NCI-H526 treated with DMSO at 0.1 percent for 48 hours (cell line): ENCODE data around the gene SLC25A11.

Experiments used
- DNase-seq: peaks from one replicate; lab custom pipeline; 2025; lab: John Stamatoyannopoulos, UW

Gene SLC25A11, protein sequence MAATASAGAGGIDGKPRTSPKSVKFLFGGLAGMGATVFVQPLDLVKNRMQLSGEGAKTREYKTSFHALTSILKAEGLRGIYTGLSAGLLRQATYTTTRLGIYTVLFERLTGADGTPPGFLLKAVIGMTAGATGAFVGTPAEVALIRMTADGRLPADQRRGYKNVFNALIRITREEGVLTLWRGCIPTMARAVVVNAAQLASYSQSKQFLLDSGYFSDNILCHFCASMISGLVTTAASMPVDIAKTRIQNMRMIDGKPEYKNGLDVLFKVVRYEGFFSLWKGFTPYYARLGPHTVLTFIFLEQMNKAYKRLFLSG

GRCh38 chr17:4939796-4940554 is at the start of gene SLC25A11, which contains the start of gene RNF167:
Gene SLC25A11, minus strand, starts transcription at chr17:4940046. Its CDS starts 136 bp downstream, at chr17:4939910.
Gene RNF167, plus strand, starts transcription at chr17:4940268. Its CDS starts 642 bp downstream, at chr17:4940910.
- DNase-seq: peak; percentile 96

GRCh38 chr17:4987767-4988567 is 48.1 kb upstream of the SLC25A11 start:
- DNase-seq: no peak

DNA sequence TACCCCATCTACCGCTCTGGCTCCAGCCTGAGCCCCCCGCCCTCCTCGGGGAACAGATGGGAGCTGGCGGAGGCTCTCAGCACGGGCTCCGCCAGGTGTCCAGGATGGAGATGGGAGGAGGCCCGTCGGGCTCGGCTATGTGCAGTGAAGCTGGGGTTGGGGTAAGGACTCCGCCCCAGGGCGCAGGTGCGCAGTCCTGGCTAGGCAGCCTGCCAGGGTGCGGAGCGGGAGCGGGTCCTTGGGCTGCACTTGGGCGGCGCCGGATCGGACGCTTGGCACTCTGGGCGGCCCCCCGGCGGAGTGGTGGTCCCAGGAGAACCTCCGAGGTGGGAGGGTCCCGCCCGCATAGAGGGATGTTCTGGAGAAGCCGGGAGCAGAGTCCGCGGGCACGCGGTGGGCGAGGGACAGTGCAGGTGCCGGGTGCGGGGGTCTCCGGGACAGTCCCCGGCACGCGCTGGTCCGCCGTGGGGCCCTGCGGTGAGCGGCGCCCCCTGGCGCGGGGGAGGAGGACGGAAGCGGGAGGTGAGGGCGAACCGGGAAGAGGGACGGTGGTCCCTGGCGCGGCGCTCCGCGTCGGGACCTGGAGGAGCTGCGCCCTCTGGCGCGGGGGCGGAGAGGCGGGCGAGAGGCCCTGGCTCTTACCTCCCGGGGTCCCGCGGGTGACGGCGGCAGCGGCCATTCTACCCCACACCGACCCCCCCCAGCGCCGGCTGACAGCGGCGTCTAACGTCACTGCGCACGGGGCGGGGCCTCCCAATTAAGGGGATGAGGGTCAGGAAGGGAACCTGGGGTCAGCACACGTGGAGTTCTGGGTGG is 47.3 kb upstream of the SLC25A11 start, which contains the start of gene CAMTA2:
CAMTA2 (minus strand) TSS at position 725 of the 816 bp plus-strand sequence. CDS start 1,453 bp downstream, outside the sequence.
- DNase-seq: peak; percentile 60

- no peak for DNase-seq
Measured at GRCh38 chr17:4986403-4986802, 46.6 kb upstream of the SLC25A11 start.

DNA sequence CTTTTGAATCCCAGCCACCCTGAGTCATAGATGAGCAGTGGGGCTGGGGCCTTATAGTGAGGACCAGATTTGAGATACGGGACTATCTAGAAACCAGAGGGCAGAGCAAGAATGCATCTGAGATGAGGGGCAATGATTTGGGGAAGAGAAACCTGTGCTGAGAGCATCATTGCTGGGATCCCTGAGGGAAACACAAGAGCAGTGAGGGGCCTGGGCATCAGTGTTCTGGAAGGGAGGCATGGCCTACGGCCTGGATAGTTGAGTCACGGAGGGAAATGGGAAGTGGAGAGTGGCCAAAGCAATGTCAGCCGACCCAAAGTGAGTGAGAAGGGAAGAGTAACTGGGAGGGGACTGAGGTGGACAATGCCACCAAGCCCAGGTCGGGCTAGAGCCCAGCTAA is 42.5 kb upstream of the SLC25A11 start:
- no peak for DNase-seq

DNA sequence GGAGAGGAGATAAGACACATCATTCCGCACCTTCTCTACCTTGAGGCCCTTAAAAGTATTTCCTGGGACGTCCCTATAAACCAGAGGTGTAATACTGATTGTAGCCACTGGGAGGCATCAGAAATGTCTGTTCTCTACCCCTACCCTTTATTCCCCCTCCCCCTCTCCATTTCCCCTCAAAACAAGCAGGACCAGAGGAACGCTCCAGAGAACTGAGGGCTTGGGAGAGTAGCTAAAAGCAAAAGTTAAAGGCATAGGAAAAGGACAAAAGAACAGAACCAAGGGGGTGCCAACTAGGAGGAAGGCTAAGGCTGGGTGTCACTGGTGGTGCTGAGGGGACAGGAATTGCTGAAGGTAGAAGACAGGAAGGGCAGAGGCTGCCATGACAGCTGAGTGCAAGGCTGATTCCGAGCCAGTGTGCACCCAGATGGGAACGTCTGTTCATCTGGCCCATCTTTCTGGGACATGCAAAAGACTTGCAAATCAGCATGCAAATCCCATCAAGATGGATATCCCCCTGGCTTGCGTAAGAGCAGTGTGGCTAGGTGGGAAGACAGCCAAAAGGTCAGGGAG is 40.9 kb upstream of the SLC25A11 start:
- peak; percentile 87 for DNase-seq

DNA sequence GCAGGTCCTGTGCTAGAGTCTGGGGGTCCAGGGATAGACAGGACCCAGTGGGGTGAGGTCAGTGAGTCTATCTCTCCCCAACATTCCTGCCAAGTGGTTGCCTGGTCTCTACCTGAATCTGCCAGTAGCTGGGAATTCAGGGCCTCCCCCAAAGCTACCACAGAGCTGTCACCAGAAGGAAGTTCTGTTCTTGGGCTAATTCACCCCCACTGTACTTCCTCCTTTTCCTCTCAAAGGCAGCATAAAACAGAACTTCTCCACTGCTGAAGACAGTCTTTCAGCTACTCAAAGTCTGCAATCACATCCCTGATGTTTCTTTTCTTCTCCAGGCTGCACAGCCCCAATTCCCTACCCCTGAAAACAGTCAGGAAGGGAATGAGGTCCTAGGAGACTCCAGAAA is 38.9 kb upstream of the SLC25A11 start:
- no peak for DNase-seq

DNA sequence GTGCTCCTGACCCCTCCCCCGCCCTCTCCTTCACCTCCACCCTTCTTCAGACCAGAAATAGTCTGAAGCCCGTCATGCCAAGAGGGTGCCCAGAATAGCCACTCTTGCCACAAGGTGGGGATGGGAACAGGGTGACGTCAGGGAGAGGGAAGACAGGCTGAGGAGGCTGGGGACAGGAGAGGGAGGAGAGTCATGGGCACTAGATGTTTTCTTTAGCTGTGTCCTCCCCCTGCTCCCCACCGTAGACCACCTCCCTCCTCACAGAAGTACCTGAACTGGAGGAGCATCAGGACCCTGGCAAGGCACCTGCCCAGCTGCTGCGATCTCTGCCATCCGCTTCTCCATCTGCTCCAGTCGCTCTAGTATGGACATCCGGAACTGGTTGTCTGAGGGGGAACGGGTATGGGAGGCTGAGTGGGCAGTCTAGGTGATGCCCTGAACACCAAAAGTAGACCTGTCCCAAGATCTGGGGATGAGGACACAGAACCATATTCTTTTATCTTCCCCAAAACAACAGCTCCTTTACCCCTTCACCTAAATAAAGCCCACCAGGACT is 34.3 kb upstream of the SLC25A11 start:
- no peak for DNase-seq

GRCh38 chr17:4973256-4974114 is 33.6 kb upstream of the SLC25A11 start:
- DNase-seq: no peak

DNA sequence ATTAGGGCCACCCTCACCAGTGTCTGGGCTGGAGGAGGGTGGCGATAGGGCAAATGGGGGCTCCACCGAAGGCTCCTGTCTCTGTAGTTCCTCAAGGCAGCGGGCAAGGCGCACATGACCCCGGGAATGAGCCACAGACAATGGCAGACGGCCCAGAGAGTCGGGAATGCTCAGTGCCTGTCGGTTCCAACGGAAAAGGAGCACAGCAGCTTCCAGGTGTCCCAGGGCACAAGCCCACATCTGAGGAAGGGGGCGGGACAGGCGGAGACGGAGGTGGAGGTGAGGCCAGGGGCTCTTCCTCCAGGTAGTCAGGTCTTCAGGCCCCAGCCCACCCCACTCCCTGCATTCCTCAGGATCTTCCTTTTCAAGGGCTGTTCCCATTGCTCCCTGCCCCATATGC is 32.9 kb upstream of the SLC25A11 start:
- no peak for DNase-seq

DNA sequence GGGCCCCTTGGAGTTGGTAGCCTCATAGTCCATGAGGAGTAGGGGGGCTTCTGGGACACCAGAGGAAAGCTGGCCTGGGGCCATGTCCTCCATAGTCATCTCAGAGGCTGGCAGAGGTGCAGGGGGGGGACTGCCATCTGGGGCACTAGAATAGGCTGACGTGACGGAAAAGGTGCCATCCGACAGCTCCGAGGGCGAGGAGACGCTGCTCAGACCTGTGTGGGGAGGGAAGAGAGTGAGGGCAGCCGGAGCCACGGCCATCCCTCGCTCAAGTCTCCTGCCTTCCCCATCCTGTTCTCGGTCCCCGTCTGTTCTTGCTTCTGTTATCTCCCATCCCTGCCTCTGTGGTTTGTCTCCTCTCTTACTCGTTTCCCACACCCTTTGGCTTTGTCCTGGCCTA is 32.5 kb upstream of the SLC25A11 start:
- no peak for DNase-seq

DNA sequence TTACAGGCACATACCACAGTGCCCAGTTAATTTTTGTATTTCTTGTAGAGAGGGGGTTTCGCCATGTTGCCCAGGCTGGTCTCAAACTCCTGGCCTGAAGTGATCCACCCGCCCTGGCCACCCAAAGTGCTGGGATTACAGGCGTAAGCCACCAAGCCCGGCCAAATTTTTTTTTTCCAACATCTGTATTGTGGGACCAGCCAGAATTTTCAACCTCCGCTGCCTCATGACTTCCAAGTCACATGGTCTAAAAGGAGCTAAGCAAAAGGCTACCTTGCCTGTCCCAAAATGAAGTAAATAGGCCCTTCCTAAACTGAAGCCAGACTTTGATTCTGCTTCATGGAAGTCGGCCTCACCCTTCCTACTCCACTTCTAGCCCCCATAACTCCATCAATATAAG is 32.0 kb upstream of the SLC25A11 start:
- DNase-seq: no peak

DNA sequence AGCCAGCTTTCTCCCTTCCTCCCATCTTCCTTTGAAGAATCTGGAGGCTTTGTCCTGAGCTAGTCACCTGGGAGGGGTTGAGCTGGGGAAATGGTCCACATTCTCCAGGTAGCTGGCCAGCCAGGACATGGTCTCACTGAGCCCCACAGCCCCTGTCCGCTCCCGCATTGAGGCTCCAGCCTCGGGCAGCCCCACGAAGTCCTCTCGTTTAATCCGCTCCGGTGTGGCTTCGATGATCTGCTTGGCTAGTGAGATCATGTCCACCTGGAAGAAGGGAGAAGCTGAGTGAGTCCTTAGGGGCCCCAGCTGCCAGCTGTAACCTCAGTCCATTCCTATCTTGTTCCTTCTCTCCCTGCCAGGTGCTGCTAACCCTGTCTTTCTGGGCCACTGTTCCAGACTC is 30.4 kb upstream of the SLC25A11 start:
- no peak for DNase-seq

- DNase-seq: no peak
Measured at GRCh38 chr17:4969551-4970173, 29.8 kb upstream of the SLC25A11 start.

DNA sequence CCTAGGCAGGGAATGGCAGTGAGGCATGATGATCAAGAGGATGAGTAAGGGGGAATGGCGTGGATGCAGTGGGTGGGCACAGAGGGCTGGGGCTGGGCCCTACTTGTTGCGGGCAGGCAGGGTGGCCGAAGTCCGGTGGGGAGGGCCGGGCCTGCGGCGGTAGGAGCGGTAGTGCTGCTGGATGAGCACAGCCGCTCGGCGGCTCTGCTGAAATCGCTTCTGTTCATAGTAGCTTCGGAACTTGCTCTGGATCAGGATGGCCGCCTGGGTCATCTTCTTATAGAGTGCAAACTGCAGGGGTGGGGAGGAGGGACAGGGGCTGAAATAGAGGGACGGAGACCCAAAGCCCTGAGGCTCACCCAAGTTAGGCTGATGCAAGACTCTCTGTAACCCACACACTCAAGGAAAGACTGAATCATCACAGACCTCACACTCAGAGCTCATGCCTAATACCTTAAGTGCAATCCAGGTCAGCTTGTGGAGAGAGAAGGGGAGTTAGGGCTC is 29.3 kb upstream of the SLC25A11 start:
- no peak for DNase-seq

GRCh38 chr17:4968486-4969046 is 28.7 kb upstream of the SLC25A11 start:
- no peak for DNase-seq

DNA sequence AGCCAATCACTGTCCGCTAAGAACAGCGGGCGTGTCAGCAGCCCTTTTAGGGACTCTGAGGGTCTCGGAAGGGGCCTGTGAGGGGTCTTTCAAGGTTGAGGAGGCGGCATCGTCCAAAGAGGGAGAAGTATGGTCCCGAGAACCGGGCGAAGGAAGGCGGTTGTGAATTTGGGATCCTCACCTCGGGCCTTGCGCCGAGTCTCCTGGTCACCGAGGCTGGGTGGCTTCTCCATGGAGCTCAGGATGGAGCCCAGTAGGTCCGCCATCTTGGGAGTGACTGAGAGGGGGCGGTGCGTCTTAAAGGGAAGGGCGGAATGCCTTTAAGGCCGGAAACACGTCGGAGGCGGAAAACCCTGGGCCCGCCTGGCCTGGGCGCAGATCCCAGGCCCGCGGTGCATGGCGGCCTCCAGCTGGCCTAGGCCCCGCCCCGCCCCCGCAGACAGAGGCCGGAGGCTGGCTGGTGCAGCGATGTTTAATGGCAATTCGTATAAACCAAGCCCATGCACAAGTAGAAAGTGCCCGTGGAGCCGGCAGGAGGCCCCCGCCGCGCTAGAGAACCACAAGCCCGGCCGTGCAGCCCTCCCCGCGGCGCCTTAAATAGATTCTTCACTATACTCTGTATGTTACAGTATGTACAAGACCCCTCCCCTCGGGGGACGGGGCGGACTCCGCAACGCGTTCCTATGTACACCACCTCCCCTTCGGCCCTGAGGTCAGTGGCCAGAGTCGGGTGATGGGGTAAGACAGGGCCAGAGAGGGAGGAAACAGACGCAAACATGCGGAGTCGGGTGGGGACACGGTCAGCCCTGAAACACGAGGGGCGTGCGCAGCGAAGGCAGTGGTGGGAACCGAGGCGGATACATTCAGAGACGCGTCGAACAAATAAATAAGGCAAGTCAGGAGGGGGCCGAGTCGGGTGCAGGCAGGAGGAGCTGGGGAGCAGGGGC is 28.0 kb upstream of the SLC25A11 start, which contains the start of gene SPAG7:
SPAG7 (minus strand) TSS at position 279 of the 947 bp plus-strand sequence; CDS start at position 266, 13 bp downstream.
- DNase-seq: peak; percentile 93
